CD14-positive monocyte (primary cell): ENCODE results near the gene C12orf54. TPM values are rescaled to one million over a fixed set of nuclear protein-coding genes. Genes with fewer than 3 reads are reported as not detected.

Source experiments
- DNase-seq, 3 donors: peaks; one replicate each; pipeline ENCODE4 v3.0.0-alpha.2; 2011 to 2022
- H2AFZ ChIP-seq: 2 replicates; pipeline ENCODE4 v1.6.0; 2012; ENCODE audit warnings: mild to moderate bottlenecking, low read depth, low read length, inconsistent platforms; ENCODE audit not compliant: insufficient read depth, poor library complexity, severe bottlenecking
- H3K27ac ChIP-seq, 2 donors: 1 replicate in 1 of 2; 2 replicates in 1 of 2; pipeline ENCODE4 v1.5.1; 2012 to 2013; ENCODE audit warnings: low read length in 2 of 2, control low read depth in 1 of 2, inconsistent platforms in 1 of 2, low read depth in 1 of 2, mild to moderate bottlenecking in 1 of 2
- H3K27me3 ChIP-seq, 2 donors: one replicate each; pipeline versions ENCODE4 v1.6.0 to v1.6.1; 2011 to 2013; ENCODE audit warnings: low read length in 2 of 2; ENCODE audit not compliant: control insufficient read depth in 2 of 2, insufficient read depth in 2 of 2
- H3K36me3 ChIP-seq, 2 donors: replicated peaks in 1 of 2; 1 replicate in 1 of 2; 2 replicates in 1 of 2; pipeline versions ENCODE4 v1.5.1 to v1.6.1; 2012 to 2013; ENCODE audit warnings: low read length in 2 of 2, control low read depth in 1 of 2, inconsistent platforms in 1 of 2, mild to moderate bottlenecking in 1 of 2; ENCODE audit not compliant: insufficient read depth in 2 of 2, control insufficient read depth in 1 of 2
- H3K4me1 ChIP-seq, 2 donors: 1 replicate in 1 of 2; 2 replicates in 1 of 2; pipeline versions ENCODE4 v1.5.1 to v1.6.1; 2012 to 2013; ENCODE audit warnings: low read length in 2 of 2, control low read depth in 1 of 2, inconsistent platforms in 1 of 2, mild to moderate bottlenecking in 1 of 2, moderate library complexity in 1 of 2; ENCODE audit not compliant: insufficient read depth in 2 of 2, control insufficient read depth in 1 of 2
- H3K4me2 ChIP-seq: replicated peaks from 2 replicates; pipeline ENCODE3; 2012; ENCODE audit warnings: low read length, moderate library complexity, mild to moderate bottlenecking; ENCODE audit not compliant: poor library complexity, severe bottlenecking; ENCODE audit errors: extremely low read depth
- H3K4me3 ChIP-seq, 3 experiments: fragments of 200-600 bp in 1 of 3; sonication (generic) in 1 of 3; replicated peaks in 1 of 3; 1 replicate in 2 of 3; 2 replicates in 1 of 3; pipeline ENCODE4 v1.5.1; 2011 to 2013; ENCODE audit warnings: low read length in 3 of 3, mild to moderate bottlenecking in 3 of 3, control low read depth in 2 of 3, low read depth in 2 of 3, inconsistent platforms in 1 of 3, moderate library complexity in 1 of 3
- H3K79me2 ChIP-seq: 2 replicates; pipeline ENCODE4 v1.6.0; 2012; ENCODE audit warnings: mild to moderate bottlenecking, control low read depth, inconsistent platforms, low read length, moderate library complexity; ENCODE audit not compliant: insufficient read depth
- H3K9ac ChIP-seq: 2 replicates; pipeline ENCODE4 v1.6.0; 2017; ENCODE audit warnings: low read length, mild to moderate bottlenecking; ENCODE audit not compliant: insufficient read depth, poor library complexity, severe bottlenecking
- H3K9me3 ChIP-seq, 2 donors: replicated peaks in 1 of 2; 1 replicate in 1 of 2; 2 replicates in 1 of 2; pipeline versions ENCODE4 v1.5.1 to v1.6.1; 2012 to 2013; ENCODE audit warnings: low read length in 2 of 2, control low read depth in 1 of 2; ENCODE audit not compliant: control insufficient read depth in 1 of 2, insufficient read depth in 1 of 2
- H4K20me1 ChIP-seq: 2 replicates; pipeline ENCODE4 v1.6.0; 2012; ENCODE audit warnings: mild to moderate bottlenecking, low read length, control low read depth, moderate library complexity; ENCODE audit not compliant: insufficient read depth
- H3K27ac Mint-ChIP-seq, 7 donors: one replicate each; pipeline ENCODE4 v1.8.0; 2020; ENCODE audit warnings: mild to moderate bottlenecking in 7 of 7, mixed read lengths in 7 of 7, moderate library complexity in 6 of 7, inconsistent platforms in 2 of 7
- H3K27me3 Mint-ChIP-seq, 3 donors: one replicate each; pipeline ENCODE4 v1.8.0; 2021 to 2022; ENCODE audit warnings: low read depth in 3 of 3, mild to moderate bottlenecking in 3 of 3, mixed read lengths in 3 of 3, moderate library complexity in 3 of 3, inconsistent platforms in 1 of 3
- H3K36me3 Mint-ChIP-seq, 2 donors: one replicate each; pipeline ENCODE4 v1.8.0; 2020; ENCODE audit warnings: mixed read lengths in 2 of 2, inconsistent platforms in 1 of 2, mild to moderate bottlenecking in 1 of 2
- H3K4me1 Mint-ChIP-seq: one replicate; pipeline ENCODE4 v1.8.0; 2020; ENCODE audit warnings: mild to moderate bottlenecking, mixed read lengths
- H3K4me3 Mint-ChIP-seq, 2 donors: one replicate each; pipeline ENCODE4 v1.8.0; 2020; ENCODE audit warnings: mild to moderate bottlenecking in 2 of 2, mixed read lengths in 2 of 2, moderate library complexity in 1 of 2
- H3K9me3 Mint-ChIP-seq, 7 donors: one replicate each; pipeline ENCODE4 v1.8.0; 2020 to 2022; ENCODE audit warnings: mixed read lengths in 7 of 7, mild to moderate bottlenecking in 6 of 7, moderate library complexity in 6 of 7, inconsistent platforms in 2 of 7
- CTCF ChIP-seq: fragments of 200-600 bp; IDR thresholded peaks from one replicate; pipeline ENCODE4 v1.8.0; 2022; ENCODE audit warnings: antibody characterized with exemption, mild to moderate bottlenecking
- WGBS: methylation state at CpG from one replicate; pipeline ENCODE4 v1.1.5; 2013; ENCODE audit warnings: missing lambda C conversion rate; ENCODE audit not compliant: insufficient coverage; 5-methylcytosine and 5-hydroxymethylcytosine counted together
- intact Hi-C, 2 donors: fragments of 100-400 bp; cut with micrococcal nuclease; formaldehyde crosslinking; loops; one replicate each; pipeline versions ENCODE4 v1.15.0 to v1.15.1; 2023
- polyA plus RNA-seq, 3 donors: library from polyadenylated mRNA; depleted of rRNA in 1 of 3; unstranded in 2 of 3; stranded (reverse) in 1 of 3; fragments of 300-500 nt in 2 of 3; fragments of >200 nt in 1 of 3; fragmentation: Illumina TruSeq in 2 of 3; gene quantifications; 1 replicate in 2 of 3; 2 replicates in 1 of 3; pipeline ENCODE4 v1.2.3, GENCODE V29; 2012 to 2021

Gene C12orf54
- polyA plus RNA-seq, 3 donors, result not detected

GRCh38 chr12:48532601-48533000 is 50.3 kb downstream of the C12orf54 start:
- TF ChIP-seq CTCF, result no peak
- Histone ChIP-seq H2AFZ (no peak overlapping the region), H3K4me3 (no peak overlapping the region), H3K79me2 (no peaks in the 10 kb centered on the region), H3K4me2 (no peak overlapping the region), H3K9ac (no peak overlapping the region), H3K4me1 (no peaks in the 10 kb centered on the region), H3K36me3 (no peaks in the 10 kb centered on the region), H3K27me3 (no peaks in the 10 kb centered on the region), H3K9me3 (no peaks in the 10 kb centered on the region), H3K27ac (no peak overlapping the region), H4K20me1 (no peaks in the 10 kb centered on the region)
- Mint-ChIP-seq H3K4me3 (no peak overlapping the region), H3K36me3 (no peaks in the 10 kb centered on the region), H3K27me3 (peaks cover 0 to 10% (median 3%) of the 10 kb centered on the region in 3 donors), H3K27ac (no peak overlapping the region), H3K4me1 (no peaks in the 10 kb centered on the region), H3K9me3 (peaks cover 0 to 3% (median 2%) of the 10 kb centered on the region in 7 donors)
- DNase-seq, result no peak
- intact Hi-C loops, result no loop called here

DNA sequence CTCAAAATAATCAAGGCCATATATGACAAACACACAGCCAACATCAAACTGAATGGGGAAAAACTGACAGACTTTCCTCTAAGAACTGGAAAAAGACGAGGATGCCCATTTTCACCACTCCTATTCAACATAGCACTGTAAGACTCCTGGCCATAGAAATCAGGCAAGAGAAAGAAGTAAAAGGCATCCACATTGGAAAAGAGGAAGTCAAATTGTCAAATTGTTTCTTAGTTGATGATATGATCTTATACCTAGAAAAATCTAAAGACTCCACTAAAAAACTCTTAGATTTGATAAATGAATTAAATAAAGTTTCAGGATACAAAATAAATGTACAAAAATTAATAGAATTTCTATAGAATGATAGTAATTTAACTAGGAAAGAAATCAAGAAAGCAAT is 54.3 kb downstream of the C12orf54 start:
- Mint-ChIP-seq H3K27me3 (peaks cover 3 to 8% (median 4%) of the 10 kb centered on the region in 3 donors), H3K27ac (no peak overlapping the region), H3K36me3 (no peaks in the 10 kb centered on the region), H3K4me1 (no peaks in the 10 kb centered on the region), H3K4me3 (no peak overlapping the region), H3K9me3 (no peaks in the 10 kb centered on the region)
- TF ChIP-seq CTCF, result no peak
- H3K79me2 ChIP-seq, result no peaks in the 10 kb centered on the region
- intact Hi-C loops, result no loop called here
- no peak overlapping the region for H3K4me2 ChIP-seq
- H3K4me3 ChIP-seq, result no peak overlapping the region
- no CpG with 5 or more reads among the region's 1 CpG for WGBS
- no peaks in the 10 kb centered on the region for H3K4me1 ChIP-seq
- H3K9me3 ChIP-seq, result no peaks in the 10 kb centered on the region
- DNase-seq, result no peak
- no peak overlapping the region for H3K27ac ChIP-seq
- no peaks in the 10 kb centered on the region for H4K20me1 ChIP-seq
- H3K36me3 ChIP-seq, result no peaks in the 10 kb centered on the region
- H3K27me3 ChIP-seq, result no peaks in the 10 kb centered on the region
- no peak overlapping the region for H2AFZ ChIP-seq
- no peak overlapping the region for H3K9ac ChIP-seq
